Stomach (tissue), 9 donors: ENCODE results near the gene PDE8A. TPM values are rescaled to one million over a fixed set of nuclear protein-coding genes. Genes with fewer than 3 reads are reported as not detected.

Experiments
- DNase-seq, 2 donors: peaks; one replicate each; pipeline versions ENCODE4 v3.0.0 to v3.0.0-alpha.2; 2013 to 2019
- H3K27ac ChIP-seq, 5 donors: fragments of 200-600 bp in 4 of 5; sonication (generic) in 4 of 5; one replicate each; pipeline ENCODE4 v1.5.1; 2013 to 2019; ENCODE audit warnings: mild to moderate bottlenecking in 1 of 5, moderate library complexity in 1 of 5
- H3K27me3 ChIP-seq, 3 donors: fragments of 200-600 bp; sonication (generic); one replicate each; pipeline ENCODE4 v1.5.1; 2017 to 2019; ENCODE audit warnings: mixed run types in 1 of 3
- H3K36me3 ChIP-seq, 4 donors: fragments of 200-600 bp; sonication (generic); 1 replicate in 3 of 4; 2 replicates in 1 of 4; pipeline ENCODE4 v1.5.1; 2016 to 2019
- H3K4me1 ChIP-seq, 4 donors: fragments of 200-600 bp; sonication (generic); one replicate each; pipeline ENCODE4 v1.5.1; 2016 to 2019
- H3K4me3 ChIP-seq, 4 donors: fragments of 200-600 bp; sonication (generic) in 3 of 4; one replicate each; pipeline ENCODE4 v1.5.1; 2016 to 2019; ENCODE audit warnings: mild to moderate bottlenecking in 1 of 4
- H3K9me3 ChIP-seq, 4 donors: fragments of 200-600 bp; sonication (generic); one replicate each; pipeline ENCODE4 v1.5.1; 2016 to 2019
- EP300 ChIP-seq: sonication (generic); formaldehyde crosslinking; IDR thresholded peaks from one replicate; pipeline ENCODE4 v1.6.1; 2017; ENCODE audit warnings: antibody characterized with exemption
- POLR2A ChIP-seq, 4 donors: fragments of 450-650 bp; IDR thresholded peaks; one replicate each; pipeline ENCODE4 v1.6.1; 2016; ENCODE audit warnings: antibody characterized with exemption in 4 of 4, control low read depth in 2 of 4, mild to moderate bottlenecking in 1 of 4, moderate library complexity in 1 of 4
- POLR2AphosphoS5 ChIP-seq, 3 donors: sonication (generic); formaldehyde crosslinking; IDR thresholded peaks; one replicate each; pipeline ENCODE4 v1.6.1; 2016; ENCODE audit warnings: antibody characterized with exemption in 3 of 3
- WGBS, 5 donors: extraction: QIAGEN DNeasy Blood & Tissue Kit in 3 of 5; methylation state at CpG; one replicate each; pipeline versions ENCODE4 v1.1.5 to v1.1.7; 2013 to 2018; 5-methylcytosine and 5-hydroxymethylcytosine counted together
- intact Hi-C: fragments of 100-400 bp; cut with DNase I; formaldehyde crosslinking; loops from one replicate; pipeline ENCODE4 v1.15.1; 2023; ENCODE audit warnings: low total_unique reads
- polyA plus RNA-seq, 3 donors: library from polyadenylated mRNA; stranded (reverse); fragments of 200-250 nt; gene quantifications; one replicate each; pipeline ENCODE4 v1.2.3, GENCODE V29; 2013
- total RNA-seq, 5 donors: library from RNA; depleted of rRNA; stranded (reverse); fragments of >200 nt; gene quantifications; one replicate each; pipeline versions ENCODE4 v1.1.0 to v1.2.3, GENCODE V29; 2014 to 2016
- TF ChIP-seq, protein P1 (sequence below), 7 experiments: fragments of 450-650 bp in 4 of 7; fragments of 200-600 bp in 3 of 7; sonication (generic) in 3 of 7; IDR thresholded peaks; one replicate each; pipeline ENCODE4 v1.5.1; 2016 to 2019; ENCODE audit warnings: antibody characterized with exemption in 7 of 7, control low read depth in 2 of 7, mild to moderate bottlenecking in 1 of 7
- donor health status: healthy with polysubstance abuse.
- donor health status: Bipolar disorder and iron deficiency.
- donor health status: healthy.

PDE8A gene
- total and polyA plus RNA-seq, 8 donors = 15.6 to 85.9 (median 38.3) TPM

DNA sequence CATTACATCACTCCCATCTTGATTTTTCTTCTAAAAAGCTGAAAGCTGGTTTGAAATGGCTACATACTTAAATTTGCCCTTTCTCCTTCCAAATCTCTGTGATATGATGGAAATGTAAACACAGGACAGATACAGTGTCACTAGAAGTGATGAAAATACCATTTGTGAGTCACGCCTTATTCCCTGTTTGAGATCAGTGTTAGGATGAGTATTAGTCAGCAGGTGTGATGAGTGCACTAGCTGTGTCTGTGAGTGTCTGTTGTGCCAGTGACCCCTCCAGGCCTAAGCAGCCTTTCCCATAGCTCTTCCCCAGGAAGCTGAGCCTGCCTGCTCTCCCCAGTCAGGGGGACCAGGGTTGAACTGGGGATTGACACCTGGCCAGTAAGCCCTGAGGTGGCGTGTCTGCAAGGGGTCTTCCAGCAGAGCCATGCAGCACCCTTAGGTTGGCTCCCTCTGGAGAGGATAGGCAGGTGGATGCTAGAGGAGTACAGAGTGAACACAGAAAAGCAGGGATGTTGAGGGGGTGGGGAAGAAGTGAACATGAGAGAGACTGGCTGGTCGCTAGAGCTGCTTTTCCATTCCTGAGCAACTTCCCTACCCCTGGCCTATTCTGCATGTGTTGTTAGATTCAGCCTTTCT lies 92.0 kb downstream of the PDE8A start:
- TF ChIP-seq POLR2A (IDR thresholded peaks at IDR 0.05) = no peak
- intact Hi-C loops = no loop called here
- H3K4me3 ChIP-seq = no peak overlapping the region
- no peaks in the 10 kb centered on the region for H3K27me3 ChIP-seq
- no peak for DNase-seq
- peaks cover 0 to 68% (median 38%) of the 10 kb centered on the region in 4 donors for H3K36me3 ChIP-seq
- H3K9me3 ChIP-seq = no peaks in the 10 kb centered on the region
- no peak overlapping the region for H3K27ac ChIP-seq
- 89 to 95% (median 94%) methylated on average over 3 of the region's 3 CpGs for WGBS, 5 donors
- peaks cover 0 to 5% (median 0%) of the 10 kb centered on the region in 4 donors for H3K4me1 ChIP-seq

DNA sequence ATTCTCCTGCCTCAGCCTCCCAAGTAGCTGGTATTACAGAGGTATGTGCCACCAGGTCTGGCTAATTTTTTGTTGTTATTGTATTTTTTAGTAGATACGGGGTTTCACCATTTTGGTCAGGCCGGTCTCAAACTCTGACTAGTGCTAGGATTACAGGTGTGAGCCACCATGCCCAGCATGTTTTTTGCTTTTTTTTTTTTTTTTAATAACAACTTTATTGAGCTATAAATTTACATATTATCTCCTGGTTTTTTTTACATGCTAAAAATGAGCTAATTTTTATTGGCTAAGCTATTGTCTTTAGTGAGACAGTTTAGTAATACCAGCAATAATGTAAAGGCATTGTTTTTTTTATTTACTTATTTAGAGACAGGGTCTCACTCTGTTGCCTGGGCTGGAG lies 105.2 kb downstream of the PDE8A start:
- intact Hi-C loops = no loop called here
- Histone ChIP-seq H3K36me3 (peaks cover 3 to 86% (median 82%) of the 10 kb centered on the region in 4 donors), H3K9me3 (no peaks in the 10 kb centered on the region), H3K4me3 (no peak overlapping the region), H3K27me3 (no peaks in the 10 kb centered on the region), H3K4me1 (no peaks in the 10 kb centered on the region), H3K27ac (no peak overlapping the region)
- WGBS, 5 donors = 96 to 100% (median 98%) methylated on average over 2 of the region's 2 CpGs
- TF ChIP-seq EP300 = no peak
- TF ChIP-seq, protein P1, sequence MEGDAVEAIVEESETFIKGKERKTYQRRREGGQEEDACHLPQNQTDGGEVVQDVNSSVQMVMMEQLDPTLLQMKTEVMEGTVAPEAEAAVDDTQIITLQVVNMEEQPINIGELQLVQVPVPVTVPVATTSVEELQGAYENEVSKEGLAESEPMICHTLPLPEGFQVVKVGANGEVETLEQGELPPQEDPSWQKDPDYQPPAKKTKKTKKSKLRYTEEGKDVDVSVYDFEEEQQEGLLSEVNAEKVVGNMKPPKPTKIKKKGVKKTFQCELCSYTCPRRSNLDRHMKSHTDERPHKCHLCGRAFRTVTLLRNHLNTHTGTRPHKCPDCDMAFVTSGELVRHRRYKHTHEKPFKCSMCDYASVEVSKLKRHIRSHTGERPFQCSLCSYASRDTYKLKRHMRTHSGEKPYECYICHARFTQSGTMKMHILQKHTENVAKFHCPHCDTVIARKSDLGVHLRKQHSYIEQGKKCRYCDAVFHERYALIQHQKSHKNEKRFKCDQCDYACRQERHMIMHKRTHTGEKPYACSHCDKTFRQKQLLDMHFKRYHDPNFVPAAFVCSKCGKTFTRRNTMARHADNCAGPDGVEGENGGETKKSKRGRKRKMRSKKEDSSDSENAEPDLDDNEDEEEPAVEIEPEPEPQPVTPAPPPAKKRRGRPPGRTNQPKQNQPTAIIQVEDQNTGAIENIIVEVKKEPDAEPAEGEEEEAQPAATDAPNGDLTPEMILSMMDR (IDR thresholded peaks at IDR 0.05) = no peak
- no peak for TF ChIP-seq POLR2A (IDR thresholded peaks at IDR 0.05)
- TF ChIP-seq POLR2AphosphoS5 (IDR thresholded peaks at IDR 0.05) = no peak
- DNase-seq = no peak

DNA sequence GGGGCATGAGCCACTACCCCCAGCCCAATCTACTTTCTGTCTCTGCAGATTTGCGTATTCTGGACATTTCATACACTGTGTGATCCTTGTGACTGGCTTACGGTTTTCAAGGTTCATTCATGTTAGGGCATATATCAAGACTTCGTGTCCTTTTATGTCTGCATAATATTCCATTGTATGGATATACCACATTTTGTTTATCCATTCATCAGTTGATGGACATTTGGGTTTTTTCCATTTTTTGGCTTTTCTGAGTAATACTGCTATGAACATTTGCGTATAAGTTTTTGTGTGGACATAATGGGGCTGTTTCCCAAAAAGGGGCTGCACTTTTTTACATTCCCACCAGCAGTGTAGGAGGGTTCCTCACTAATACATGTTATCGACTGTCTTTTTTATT lies 106.6 kb downstream of the PDE8A start:
- Histone ChIP-seq H3K4me3 (no peak overlapping the region), H3K27me3 (no peaks in the 10 kb centered on the region), H3K9me3 (no peaks in the 10 kb centered on the region), H3K27ac (no peak overlapping the region), H3K36me3 (peaks cover 3 to 99% (median 91%) of the 10 kb centered on the region in 4 donors), H3K4me1 (no peaks in the 10 kb centered on the region)
- 78 to 99% (median 85%) methylated on average over 5 of the region's 5 CpGs for WGBS, 5 donors
- TF ChIP-seq EP300 = no peak
- TF ChIP-seq POLR2AphosphoS5 (IDR thresholded peaks at IDR 0.05) = no peak
- TF ChIP-seq, protein P1 (IDR thresholded peaks at IDR 0.05) = no peak
- no peak for TF ChIP-seq POLR2A (IDR thresholded peaks at IDR 0.05)
- intact Hi-C loops = no loop called here
- DNase-seq = no peak

DNA sequence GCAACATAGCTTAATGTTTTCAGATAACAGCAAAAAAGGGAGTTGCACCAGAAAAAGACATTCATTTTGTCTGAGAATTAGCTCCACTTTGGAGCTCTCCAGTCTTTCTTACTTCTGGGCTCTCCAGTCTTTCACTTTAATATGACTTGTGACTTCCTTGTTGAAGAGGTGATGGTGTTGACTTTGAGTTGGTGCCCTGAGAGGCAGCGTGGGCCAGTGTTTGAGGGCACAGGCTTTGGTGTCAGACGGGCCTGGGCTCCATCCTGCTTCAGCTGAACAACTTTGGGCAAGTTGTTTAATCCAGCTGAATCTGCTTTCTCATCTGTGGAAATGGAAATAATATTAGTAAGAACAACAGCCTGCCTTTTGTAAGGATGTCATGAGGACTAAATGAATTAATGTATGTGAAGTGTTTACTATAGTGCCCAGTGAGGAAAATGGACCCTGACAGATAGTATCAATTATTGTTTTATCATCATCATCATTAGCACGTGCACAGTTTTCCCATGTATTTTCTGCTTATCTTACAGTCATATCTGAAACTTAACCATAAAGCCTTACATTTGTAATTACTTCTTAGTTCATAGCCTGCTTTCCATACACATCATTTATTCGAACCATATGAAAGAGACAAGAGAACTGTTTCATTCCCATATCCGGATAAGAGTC lies 108.4 kb downstream of the PDE8A start:
- Histone ChIP-seq H3K9me3 (no peaks in the 10 kb centered on the region), H3K27me3 (no peaks in the 10 kb centered on the region), H3K36me3 (peaks cover 3 to 97% (median 83%) of the 10 kb centered on the region in 4 donors), H3K4me1 (no peaks in the 10 kb centered on the region), H3K4me3 (no peak overlapping the region), H3K27ac (no peak overlapping the region)
- intact Hi-C loops = no loop called here
- TF ChIP-seq EP300 (no peak), POLR2AphosphoS5 (IDR thresholded peaks at IDR 0.05) (no peak), POLR2A (IDR thresholded peaks at IDR 0.05) (no peak)
- TF ChIP-seq, protein P1 (IDR thresholded peaks at IDR 0.05) = no peak
- no peak for DNase-seq
- 76 to 81% (median 80%) methylated on average over 5 of the region's 5 CpGs for WGBS, 5 donors

DNA sequence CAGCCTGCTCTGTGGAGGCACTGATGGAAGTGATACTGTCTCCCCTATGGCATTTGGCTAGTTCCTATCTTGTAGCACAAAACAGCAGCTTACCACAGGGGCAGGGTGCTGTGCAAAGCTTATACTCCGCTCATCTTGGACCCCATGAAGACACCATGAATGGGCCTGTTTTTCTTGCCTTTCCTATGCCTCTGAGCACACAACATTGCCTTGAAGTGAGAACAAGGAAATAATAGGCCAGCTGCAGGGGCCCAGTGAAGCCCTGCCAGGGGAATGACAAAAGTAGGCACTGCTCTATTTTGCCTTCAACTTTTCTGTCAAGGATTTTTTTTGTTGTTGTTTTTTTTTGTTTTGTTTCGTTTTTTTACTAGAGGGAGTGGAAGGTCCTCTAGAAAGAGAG lies 110.3 kb downstream of the PDE8A start:
- DNase-seq = no peak
- Histone ChIP-seq H3K36me3 (peaks cover 6 to 98% (median 82%) of the 10 kb centered on the region in 4 donors), H3K9me3 (no peaks in the 10 kb centered on the region), H3K4me1 (no peaks in the 10 kb centered on the region), H3K4me3 (no peak overlapping the region), H3K27me3 (no peaks in the 10 kb centered on the region), H3K27ac (no peak overlapping the region)
- TF ChIP-seq POLR2A (IDR thresholded peaks at IDR 0.05) (no peak), POLR2AphosphoS5 (IDR thresholded peaks at IDR 0.05) (no peak), EP300 (no peak)
- TF ChIP-seq, protein P1 (IDR thresholded peaks at IDR 0.05) = no peak
- intact Hi-C loops = no loop called here
- 89 to 94% (median 93%) methylated on average over 2 of the region's 2 CpGs for WGBS, 5 donors
